ENCODE measurements around the gene PLCG1. TPM values are rescaled to one million over a fixed set of nuclear protein-coding genes. Genes with fewer than 3 reads are reported as not detected.

PLCG1 gene
- total RNA-seq, 1 donor from 2014 or later, result 104 TPM

DNA sequence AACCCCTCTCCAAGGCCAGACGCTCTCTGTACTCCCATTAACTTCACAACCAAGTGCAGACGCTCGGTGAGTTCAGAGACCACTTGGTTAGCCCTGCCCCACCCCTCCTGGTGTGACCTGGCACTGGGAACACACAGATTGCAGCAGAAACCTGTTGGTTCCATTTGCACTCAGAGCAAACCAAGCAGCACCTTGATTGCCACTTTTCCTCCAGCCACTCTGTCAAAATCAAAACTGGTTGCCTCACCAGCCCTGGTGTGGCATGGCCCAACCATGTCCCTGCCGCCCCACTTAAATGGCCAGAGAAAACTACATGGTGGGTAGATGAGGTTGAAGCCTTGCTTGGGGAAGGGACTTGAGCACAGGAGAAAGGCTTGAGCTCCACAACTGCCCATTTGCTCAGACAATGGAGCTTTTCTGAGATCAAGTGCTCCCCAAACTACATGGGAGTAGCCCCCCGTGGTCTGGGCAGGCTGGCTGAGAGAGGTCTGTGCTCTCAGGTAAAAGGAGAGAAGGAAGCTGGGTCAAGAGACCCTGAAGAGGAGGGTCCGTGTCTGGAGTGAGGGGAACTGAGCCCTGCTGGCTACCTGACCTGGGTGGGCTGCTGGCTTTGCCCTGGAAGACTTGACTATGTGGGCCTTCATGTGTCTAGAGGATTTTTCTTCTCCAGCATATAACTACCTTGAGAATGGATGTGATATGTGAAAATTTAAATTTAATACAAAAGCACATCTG lies 43.4 kb downstream of the PLCG1 start:
- DNase-seq, result no peak

DNA sequence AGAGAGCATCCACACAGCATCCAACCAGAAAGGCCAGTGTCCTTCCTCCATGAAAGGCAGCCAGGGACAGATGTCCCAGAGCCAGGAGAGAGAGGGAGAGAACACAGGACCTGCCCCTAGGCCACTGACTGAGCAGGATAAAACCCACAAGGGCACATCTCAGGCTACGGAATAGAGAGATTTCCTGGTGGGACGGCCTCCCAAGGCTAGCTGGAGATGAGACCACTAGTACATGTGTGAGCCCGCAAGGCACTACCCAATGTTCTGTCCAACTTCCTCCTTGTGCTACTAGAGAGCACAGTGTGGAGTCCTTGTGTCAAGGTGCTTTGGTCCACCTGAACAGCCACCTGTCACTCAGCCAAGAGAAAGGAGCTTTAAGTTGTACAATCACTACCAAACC lies 44.2 kb downstream of the PLCG1 start:
- no peak for DNase-seq

DNA sequence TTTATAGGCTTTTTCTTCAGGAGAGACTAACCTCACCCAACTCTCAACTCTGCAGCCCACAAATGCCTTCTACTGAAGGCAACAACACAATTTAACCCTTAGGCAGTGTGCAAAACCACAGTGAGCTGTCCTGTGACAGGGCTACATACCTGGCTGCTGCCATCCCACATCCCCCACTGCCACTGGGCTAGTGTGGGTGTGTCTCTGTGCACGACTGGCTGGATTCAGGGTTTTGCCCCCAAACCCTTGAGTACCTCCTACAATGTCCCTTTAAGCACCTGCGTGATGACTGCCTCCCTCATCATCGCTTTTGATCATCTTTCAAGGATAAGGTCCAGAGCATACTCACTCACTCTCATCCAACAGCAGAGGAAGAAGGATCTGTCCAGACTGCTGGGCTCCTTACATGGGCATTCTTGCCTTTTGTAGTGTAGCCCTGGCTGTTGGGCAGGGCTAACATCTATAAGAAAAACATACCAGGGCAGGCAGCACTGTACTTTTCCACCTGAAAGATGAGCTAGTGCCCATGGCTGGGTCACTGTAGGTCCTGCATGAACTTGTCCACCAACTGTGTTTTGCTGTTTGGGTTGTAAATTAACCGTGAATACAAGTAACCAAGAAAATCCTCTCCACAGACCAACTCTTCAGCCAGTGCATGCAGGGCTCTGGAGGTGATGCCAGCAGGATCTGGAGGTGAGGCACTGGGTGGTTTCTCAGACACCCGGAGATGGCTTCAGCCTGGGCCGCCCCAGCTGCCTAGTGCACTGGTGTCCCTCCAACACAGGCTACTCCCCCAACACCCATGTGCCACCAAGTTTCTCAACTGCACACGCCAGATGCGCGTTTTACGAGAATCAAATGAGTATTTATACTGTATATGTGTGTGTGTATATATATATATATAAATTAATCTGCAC lies 45.2 kb downstream of the PLCG1 start:
- DNase-seq, result no peak

DNA sequence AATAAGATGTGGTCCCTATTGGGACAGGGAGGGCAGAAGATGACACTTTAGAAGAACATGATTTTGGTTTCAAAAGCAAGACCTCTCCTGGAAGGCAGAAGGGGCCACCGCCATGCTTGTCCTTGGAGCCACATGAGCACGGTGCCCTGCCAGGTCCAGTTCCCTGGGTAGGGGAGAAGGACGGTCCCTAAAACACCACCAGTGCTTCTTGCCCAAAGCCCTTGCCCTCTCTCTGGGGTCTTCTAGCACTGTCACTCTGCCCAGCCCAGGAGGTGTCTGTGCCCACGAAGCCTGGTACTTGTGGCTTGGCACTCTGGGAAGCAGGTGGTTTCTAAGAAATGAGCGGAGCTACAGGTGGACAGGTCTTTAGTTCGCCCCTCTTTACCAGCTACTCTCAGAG lies 46.0 kb downstream of the PLCG1 start:
- no peak for DNase-seq

DNA sequence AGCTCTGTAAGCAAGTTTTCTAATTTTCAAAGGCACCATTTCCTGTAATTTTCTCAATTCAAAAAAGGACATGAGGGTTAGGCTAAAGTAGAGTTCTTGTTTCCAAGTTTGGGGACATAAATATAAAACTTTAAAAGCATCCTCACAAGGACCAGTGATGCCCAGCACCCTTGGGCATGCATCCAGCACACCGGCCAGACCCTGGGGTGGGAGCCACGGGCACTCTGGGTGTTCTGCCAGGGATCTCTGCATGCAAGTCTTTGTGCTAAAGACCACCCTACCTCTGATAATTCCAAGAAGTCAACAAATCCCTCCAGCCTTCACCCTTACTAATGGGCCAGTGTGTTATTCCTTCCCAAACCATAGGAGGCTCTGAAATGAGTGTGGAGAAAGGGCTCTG lies 46.5 kb downstream of the PLCG1 start:
- no peak for DNase-seq

DNA sequence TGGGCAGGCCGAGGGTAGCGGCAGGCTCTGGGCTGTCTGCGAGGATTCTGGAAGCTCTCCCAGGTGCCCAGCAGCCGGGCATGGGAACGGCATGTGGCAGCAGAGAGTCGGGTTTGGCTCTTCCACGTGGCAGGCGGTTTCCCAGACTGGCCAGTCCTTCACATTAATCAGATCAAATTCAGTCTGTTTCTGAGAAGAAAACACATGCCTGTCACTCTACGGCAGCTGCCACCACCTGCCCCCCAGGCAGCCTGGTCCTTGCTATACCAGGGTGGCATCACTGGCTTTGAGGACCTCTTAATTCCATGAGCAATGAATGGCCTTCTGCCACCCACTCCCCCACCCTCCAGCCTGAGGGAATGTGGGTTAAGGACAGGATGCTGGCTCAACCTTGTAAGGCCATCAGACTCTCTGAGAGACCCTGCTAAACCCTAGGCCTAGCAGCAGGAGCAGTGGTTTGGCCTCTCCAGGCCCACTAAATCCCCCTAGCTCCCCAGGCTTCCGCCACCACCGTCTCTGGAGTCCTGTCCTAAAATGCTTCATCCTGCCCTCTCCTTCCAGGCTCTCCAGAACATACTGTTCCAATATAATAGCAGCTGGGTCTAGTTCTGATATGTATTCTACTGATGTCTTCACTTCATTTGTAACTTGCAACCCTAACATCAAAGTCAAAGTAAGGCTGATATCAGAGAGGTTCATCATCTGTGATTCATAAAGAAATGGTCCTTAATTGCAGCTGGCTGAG lies 47.8 kb downstream of the PLCG1 start:
- DNase-seq, result peak; percentile 17

DNA sequence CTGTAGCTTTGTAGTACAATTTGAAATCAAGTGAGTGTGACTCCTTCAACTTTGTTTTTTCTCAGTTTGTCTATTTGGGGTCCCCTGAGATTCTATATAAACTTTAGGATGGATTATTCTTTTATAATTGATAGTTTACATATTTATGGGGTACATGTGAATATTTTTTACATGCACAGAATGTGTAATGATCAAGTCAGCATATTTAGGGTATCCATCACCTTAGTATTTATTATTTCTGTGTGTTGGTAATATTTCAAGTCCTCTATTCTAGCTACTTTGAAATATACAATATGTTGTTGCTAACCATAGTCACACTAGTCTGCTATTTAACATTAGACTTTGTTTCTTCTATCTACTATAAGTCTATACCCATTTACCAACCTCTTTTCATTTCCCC lies 50.3 kb downstream of the PLCG1 start:
- DNase-seq, result no peak

DNA sequence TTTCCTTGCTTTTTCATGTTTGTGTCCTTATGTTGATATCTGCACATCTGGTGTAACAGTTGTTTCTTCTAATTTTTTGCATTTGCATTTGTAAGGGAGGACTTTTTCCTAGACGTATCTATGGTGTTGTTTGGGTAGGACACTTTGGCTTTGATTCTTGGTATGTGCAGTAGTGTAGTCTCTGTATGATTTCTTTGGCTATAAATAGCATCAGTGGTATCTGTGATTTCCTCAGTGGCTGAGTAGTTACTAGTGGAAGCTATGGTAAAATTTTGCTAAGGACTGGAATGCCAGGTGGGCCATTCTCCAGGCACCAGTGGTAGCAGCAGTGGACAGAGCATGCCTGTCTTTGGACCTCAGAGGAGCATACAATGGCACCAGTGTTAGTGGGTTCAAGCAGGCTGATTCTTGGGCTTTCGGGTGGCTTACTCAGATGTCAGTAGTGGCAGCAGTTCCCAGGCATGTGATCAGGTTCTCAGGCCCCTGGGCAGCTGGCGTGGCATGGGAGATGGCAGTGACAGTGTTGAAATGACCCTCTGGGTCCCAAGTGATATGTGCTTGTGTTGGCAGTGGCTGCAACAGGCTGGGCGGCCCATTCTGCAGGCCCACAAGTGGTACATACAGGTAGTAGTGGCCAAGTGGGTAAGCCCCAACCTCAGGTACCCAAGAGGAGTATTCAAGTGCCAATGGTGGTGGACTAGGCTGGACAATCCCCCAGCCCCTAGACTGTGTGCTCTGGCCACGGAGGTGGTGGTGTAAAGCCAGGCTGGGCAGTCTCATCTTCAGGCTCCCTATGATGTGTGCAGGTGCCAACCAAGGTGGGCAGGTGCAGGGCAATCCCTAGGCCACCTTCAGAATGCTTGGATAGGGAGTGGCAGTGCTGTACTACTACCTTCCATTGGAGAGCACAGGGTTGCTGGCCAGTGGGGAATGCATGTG lies 54.5 kb downstream of the PLCG1 start:
- no peak for DNase-seq

DNA sequence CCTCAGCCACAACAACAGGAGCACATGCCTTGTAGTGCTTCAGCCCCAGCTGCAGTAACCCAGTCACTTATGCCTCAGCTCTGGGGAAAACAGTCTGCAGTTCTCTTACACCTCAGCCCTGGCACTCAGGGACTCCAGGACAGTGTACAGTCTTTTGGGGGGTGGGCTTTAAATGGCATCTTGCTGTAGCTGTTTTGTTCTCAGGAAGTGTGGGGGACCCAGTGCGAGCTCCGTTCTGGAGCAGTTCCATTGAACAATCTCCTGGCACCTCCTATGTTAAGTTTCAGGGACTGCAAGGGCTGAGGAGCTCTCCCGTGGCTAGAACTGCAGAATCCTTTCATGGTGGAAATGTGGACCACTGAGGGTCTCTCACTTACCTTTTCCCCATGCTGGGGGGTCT lies 55.2 kb downstream of the PLCG1 start:
- DNase-seq, result no peak

DNA sequence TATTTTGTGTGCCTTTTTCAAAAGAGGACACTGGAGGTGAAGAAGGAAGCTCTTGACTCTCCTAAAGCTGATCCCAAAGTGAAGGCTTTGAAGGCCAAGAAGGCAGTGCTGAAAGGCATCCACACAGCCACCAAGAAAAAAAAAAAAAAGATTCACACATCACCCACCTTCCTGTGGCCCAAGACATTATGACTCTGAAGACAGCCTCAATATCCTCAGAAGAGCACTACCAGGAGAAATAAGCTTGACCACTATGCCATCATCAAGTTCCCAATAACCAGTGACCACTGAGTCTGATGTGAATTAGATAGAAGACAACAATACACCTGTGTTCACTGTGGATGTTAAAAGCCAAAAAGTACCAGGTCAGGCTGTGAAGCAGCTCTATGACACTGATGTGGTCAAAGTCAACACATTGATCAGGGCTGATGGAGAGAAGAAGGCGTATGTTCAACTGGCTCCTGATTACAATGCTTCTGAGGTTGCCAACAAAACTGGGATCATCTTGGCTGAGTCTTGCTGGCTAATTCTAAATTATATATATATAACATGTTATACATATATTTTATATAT lies 59.4 kb downstream of the PLCG1 start:
- no peak for DNase-seq

DNA sequence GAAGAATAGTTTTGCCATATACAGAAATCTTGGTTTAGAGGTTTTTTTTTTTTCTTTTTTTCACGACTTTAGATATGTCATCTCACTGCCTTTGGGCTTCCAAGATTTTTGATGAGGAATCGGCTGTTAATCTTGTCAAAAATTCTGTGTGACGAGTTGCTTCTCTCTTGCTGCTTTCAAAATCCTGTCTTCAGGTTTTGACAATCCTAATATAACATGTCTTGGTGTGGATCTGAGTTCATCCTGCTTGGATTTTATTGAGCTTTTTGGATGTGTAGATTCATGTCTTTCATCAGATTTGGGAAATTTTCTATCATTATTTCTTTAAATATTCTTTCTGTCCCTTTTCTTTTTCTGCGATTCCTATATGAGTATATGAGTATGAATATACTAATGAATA lies 61.1 kb downstream of the PLCG1 start:
- DNase-seq, result no peak

DNA sequence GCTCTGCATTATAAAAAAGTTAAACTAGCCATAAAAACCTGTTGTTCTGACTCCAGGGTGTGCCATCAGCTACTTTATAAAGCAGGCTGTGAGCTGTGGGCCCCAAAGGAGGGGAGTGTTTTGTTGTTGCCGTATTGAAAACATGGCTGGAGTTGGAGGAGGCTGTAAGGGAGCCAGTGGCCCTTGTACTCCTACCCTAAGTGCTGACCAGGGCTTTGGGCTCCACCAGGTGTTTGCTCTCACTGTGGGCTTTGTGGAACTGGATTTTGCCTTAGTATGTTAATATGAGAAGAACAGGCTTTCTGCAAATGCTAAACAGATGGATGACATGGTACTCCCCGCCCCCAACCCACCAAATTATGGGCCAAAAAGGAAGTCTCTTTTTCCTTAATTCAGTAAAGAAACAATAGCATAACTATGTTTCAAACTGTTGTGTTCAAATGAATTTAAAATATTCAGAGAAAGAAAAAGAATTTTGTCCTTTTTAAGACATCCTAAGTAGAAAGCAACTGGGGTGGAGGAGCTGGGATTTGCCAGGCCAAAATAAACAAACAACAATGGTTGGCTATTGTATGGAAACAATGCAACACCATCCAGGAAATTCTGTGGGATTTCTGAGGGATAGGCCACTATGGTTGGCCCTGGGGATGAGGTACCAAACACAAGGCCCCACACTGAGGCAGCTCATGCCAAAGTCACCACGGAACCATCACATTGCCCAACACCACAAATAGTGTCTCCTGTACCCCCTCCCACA lies 63.3 kb downstream of the PLCG1 start:
- peak; percentile 23 for DNase-seq

DNA sequence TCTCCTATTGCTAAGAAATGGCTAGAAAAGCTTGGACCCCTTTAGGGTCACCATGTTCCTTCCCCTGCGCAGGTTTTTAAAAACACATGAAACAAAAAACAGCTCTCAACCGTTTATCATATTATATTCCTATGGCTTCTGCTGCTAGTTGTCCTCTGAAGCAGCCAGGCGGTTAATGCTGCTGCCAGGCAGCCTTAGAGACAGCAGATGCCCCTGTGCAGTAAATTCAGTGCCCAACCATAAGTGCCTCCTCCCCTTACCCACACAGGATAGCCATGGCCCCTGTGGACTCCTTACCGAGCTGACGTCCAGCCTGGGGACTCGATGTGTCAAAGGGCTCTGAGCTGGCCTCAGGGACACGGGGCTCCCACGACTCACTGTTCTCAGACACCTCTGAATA lies 64.4 kb downstream of the PLCG1 start:
- no peak for DNase-seq

DNA sequence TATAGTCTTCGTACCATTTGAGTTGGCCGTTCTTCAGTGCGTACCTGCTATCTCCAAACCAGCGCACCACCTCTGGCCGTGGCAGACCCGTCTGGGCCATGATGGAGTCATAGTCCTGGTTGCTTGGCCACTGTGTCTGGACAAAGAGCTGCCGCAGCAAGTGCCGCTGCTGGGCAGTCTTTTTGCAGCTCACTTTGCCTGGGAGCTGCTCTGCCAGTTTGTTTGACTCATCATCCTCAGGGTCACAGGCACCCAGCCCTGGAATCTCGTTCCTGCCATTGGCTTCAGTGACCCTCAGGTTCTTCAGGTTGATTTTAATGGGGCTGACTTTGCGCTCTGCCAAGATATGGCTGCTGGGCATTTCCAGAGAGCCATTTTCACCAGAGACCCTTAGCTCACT lies 65.1 kb downstream of the PLCG1 start:
- DNase-seq, result no peak

DNA sequence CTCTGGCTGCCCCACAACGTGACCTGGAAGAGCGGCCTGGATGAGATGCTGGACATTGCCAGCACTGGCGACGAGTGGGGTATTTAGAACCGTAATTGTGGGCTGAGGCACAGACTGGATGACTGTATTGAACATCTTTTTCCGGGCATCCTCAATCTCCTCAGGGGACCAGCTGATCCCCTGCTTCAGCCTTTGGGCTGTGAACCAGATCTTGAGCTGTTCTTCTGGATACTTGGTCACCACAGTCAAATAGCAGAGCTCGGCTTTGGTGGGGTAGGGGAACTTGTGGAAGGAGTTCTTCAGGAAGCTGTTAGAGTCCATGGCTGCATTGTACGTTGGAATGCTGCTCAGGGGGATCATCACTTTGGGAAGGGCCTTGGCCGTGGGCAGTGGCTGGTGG lies 66.3 kb downstream of the PLCG1 start:
- no peak for DNase-seq

DNA sequence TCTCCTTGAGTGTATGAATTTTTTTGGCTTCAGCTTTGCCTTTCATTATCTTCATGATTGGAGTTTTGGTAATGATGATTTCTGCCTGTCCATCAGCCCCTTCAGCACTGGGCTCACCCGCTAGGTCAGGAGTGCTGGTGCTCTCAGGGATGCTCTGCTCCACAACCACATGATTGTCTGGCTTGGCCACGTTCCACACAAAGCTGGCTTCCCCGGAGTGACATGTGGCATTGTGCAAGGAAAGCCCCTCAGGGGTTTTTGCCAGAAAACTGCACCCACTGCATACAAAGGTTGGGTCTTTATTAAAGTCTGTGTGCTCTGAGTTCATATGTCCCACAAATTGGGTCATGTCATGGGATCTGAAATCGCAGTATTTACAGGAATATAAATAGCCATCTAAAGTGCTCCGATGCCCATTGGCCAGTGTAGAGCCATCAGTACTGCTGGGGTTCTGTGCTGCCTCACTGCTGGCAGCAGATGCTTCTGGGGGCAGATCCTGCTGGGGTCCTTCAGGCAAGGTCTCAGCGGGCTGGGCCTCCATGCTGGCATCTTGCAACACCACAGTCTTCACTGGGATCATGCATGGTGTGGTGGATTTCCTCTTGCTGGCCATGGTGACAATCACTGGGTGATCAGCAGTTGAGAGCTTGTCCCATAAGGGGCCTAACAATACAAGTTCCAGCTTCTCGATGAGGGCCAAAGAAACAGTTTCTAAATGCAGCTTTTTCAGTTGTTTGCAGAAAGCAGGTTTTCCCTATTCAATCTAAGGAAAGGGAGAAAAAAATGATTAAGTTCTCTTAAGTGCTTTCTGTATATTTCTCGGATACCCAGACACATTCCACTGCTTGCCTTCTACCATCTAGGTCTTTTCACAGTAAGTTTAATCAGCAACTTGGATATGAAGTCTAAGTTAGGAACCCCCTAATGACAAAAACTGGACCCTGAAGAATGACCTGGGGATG lies 67.2 kb downstream of the PLCG1 start:
- no peak for DNase-seq

DNA sequence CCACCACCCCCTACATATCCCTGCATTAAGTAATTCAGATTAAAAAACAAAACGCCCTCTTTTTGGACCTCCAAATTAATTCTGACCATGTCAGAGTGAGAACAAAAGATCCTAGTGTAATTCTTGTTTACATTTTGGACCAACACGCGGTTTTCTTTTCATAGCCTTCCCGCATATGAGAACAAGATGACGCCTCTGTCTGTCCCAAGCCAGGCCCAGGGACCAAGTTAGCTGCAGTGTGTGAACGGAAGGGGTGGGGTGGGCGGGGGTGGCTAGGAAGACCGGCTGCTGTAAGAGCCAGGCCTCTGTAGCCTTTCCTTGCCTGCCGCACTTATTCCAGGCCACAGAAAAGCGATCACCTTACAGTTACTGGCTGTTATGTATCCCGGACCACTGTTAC lies 68.0 kb downstream of the PLCG1 start:
- DNase-seq, result peak; percentile 28

DNA sequence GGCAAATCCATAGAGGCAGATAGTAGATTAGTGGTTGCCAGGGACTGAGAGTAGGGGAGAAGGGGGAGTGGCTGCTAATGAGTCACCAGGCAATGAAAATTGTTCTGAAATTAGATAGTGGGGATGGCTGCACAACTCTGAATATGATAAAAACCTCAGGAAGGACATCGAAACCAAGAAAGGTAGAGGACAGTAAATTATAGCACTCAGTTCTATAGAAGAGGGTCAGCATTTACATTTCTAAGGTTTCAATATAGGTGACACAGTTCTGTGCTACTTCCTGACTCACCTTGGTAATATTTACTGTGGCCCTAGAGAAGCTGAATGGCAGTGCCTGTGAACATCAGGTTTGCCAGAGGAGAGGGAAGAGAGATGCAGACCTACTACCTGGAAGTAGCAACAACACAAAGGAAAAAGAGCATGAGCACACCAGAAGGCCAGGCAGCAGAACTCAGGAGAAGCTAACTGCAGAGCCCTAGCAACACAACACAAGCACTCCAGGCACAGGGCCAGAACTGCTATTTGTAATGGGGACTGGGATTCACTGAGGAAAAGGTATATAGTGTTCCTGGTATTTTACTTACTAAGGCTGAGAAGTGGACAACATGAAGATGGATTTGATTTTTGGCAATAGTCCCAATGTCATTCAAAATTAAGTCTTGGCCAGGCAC lies 75.9 kb downstream of the PLCG1 start:
- peak; percentile 39 for DNase-seq

DNA sequence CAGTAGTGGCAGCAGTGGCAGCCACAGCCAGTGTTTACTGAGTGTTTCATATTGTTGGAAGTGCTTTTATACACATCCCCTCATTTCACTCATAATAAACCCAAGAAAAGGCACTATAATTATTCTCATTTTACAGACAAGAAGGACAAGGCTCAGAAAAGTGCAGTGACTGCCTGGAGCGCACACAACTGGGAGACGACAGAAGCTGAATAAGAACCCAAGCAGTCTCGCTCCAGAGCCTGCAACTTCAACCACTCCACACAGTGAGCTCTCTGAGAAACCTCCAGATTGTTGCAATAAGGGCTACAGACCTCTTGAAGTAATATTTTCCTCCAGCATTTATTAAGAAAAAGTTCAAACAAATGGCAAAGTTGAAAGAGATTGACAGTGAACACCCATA lies 76.9 kb downstream of the PLCG1 start:
- DNase-seq, result no peak

Measured in tongue (tissue), 2 donors.